ENCODE data around the gene FDCSP.
"Not testable (repeated sequence)": the region's sequence is repeated elsewhere in the genome, so short reads cannot be mapped to it uniquely, and the experiment has no call there.

GRCh38 chr4:70212752-70213151, 13.2 kb upstream of the FDCSP start:
- not testable (repeated sequence) for TF ChIP-seq REST (IDR thresholded peaks at IDR 0.05; ENCODE audit: low read depth, low read length); TAF1 (IDR thresholded peaks at IDR 0.05; ENCODE audit: borderline replicate concordance, low read depth, low read length)
